T-helper 22 cell (primary cell): ENCODE results near the gene PGPEP1.
"Not testable (repeated sequence)": the region's sequence is repeated elsewhere in the genome, so short reads cannot be mapped to it uniquely, and the experiment has no call there.

Experiments used
- DNase-seq: peaks from one replicate; pipeline ENCODE4 v3.0.0-alpha.2; 2020; ENCODE audit warnings: low read depth

Gene PGPEP1

DNA sequence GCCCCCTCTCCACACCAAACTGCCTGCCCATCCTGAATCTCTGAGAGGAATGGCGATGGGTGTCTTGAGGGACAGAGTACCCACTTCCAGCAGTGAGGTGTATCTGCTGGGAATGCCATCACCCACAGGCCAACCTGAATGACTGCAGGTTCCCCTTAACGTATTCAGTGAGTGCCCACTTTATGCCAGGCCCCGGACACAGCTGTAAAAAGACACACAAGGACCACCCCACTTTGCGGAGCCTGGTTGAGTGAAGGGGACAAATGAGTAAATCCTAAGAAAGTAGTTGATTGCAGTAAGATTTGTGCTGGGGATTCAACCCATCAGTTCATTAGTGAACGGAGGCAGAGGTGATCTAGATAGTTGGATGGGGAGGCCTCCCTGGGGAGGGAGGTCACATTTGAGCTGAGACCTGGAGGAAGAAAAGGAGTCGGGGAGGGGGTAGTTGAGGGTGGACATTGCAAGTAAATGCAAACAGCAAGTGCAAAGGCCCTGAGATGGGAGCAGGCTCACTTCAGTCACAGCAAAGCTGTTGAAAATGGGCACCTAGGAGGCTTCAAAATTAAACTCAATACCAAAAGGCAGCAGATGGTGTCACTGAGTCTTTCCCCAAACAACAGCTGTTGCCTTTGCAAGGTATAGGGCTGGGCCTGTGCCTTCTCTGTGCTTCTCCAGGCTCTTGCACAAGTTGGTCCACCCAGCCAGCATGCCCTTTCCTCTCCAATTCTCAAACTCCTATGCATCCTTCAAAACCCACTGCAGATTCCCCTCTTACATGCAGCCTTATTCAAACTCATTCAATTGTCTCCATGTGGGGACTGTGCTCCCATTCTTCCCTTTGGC lies 49.9 kb downstream of the PGPEP1 start:
- no peak for DNase-seq

DNA sequence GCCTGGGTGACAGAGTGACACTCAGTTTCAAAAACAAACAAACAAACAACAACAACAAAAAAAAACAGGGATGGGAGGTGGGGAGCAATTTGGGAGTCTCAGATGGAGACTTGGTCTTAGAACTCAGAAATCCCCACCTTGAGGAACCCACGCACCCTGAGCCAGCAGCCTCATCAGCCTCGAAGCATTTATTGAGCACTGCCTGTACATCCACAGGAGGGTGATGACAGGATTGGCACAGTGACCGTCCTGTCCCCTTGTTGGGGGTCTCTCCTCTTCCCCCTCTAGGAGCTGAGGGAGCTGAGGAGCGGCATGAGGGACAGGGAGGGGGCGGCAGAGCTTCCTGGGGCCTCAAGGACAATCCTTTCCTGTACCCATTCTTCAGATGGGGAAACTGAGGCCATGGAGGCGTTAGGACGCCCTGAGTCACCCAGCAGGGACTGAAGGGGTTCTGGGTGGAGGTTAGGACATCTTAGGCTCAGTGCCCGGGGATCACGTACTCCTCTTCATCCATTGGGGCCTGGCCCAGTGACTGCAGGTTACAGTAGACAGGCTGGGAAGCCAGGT lies 51.2 kb downstream of the PGPEP1 start:
- no peak for DNase-seq

GRCh38 chr19:18392417-18392816 lies 52.0 kb downstream of the PGPEP1 start:
- no peak for DNase-seq

DNA sequence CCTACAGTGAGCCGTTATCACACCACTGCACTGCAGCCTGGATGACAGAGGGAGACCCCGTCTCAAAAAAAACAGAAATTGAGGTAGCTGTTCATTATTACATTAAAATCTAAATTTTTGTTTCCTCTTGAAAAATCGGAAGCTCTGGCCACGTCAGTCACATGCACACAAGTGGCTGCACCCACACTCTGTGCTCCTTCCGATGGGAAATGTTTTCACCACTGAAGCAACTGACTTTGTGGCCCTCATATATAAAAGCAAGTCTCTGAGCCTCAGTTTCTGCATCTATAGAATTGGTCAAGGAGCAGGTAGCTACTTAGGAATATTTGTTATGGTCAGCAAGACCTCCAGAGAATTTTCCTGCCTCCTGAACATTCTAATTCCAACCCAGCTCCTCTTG lies 52.5 kb downstream of the PGPEP1 start:
- no peak for DNase-seq

DNA sequence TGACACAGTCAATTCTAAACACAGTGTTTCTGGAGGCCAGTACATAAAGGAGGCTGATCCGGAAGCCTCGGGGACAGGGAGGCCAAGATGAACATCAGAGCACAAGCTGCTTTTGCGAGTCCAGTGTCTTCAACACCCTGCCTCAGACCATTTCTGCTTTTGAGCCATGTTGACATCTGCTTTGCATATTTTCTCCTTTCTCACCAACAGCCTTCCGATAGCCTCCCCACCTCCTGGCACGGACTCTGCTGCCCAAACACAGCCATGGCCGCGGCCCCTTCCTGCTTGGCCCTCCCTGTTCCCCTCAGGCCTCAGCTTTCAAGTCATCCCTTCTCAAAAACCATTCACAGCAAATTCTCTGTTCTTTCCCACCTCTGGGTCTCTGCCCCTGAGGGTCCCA lies 53.4 kb downstream of the PGPEP1 start:
- no peak for DNase-seq

- no peak for DNase-seq
These were observed 56.3 kb downstream of the PGPEP1 start for GRCh38 chr19:18396471-18397241.

DNA sequence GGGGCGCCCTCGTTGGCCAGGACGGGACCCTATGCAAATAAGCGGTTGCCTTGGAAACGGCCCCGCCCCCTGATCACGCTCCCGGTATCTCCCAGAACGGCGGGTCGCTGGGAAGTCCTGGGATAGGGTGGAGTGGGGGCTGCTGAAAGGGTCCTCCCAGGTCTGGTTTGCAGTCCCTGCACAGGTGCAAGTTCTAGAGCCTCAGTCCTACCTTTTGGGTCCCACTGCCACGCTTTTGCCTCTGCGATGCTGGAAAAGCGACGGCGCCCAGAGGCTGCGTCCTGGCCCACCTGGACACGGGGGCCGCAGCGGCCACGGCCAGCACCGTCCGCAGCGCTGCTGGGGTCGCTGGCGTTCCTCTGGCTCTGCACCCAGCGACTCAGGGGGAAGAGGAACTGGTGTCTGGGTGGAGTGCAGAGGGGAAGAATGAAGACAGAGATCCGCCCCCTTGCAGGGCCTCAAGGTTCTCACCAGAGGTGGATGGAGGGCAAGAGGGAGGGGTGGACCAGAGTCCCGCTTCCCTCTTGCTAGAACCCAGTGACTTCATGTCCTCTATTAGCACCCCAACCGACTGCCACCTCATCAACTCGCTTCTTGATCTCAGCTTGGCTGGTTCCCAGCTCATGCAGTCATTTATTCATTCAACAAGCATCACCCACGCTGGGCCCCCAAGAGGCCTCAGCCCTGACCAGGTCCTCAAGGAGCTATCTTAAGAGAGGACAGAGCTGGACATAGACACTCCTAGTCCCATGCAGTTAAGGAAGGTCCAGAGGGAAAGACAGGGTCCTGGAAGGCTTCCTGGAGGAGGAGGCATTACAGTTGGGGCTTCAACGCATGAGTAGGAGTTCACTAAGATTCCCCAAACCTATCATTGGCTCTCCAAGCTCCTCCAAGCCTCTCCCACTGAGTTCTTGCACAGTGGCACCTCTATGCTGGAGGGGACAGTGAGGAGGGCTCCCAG lies 57.1 kb downstream of the PGPEP1 start, which contains the start of gene LRRC25:
TSS of gene LRRC25 (minus strand) at position 381 of the 961 bp plus-strand sequence. CDS start 659 bp downstream, outside the sequence.
- no peak for DNase-seq

GRCh38 chr19:18399008-18399407 lies 58.6 kb downstream of the PGPEP1 start:
- no peak for DNase-seq

DNA sequence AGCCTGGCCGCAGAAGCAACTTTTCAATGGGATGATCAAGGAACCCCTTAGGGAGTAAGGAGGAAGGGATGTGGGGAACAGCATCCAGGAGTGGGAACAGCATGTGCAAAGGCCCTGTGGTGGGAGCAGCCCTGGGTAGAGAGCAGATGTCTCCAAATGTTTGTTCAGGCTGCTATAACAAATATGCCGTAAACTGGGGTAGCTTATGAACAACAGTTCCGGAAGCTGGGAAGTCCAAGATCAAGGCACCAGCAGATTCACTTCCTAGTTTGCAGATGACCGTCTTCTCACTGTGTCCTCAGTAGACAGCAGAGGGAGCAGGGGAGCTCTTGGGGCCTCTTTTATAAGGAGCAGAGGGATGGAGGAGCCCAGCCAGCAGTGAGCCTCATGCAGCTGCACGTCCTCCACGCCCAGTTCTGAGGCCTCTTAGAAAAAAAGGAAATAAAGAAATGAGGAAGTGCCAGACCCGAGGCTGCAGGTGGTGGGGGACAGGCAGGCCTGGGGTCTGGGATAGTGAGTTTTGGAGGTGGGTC lies 61.2 kb downstream of the PGPEP1 start:
- DNase-seq, result no peak

DNA sequence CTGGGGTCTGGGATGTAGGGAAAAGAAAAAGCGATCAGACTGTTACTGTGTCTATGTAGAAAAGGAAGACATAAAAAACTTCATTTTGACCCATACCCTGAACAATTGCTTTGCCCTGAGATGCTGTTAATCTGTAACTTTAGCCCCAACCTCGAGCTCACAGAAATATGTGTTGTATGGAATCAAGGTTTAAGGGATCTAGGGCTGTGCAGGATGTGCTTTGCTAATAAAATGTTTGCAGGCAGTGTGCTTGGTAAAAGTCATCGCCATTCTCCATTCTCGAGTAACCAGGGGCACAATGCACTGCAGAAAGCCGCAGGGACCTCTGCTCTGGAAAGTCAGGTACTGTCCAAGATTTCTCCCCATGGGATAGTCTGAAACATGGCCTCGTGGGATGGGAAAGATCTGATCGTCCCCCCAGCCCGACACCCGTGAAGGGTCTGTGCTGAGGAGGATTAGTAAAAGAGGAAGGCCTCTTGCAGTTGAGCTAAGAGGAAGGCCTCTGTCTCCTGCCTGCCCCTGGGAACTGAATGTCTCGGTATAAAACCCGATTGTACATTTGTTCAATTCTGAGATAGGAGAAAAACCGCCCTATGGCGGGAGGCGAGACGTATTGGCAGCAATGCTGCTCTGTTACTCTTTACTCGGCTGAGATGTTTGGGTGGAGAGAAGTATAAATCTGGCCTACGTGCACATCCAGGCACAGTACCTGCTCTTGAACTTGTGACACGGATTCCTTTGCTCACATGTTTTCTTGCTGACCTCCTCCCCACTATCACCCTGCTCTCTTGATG lies 62.3 kb downstream of the PGPEP1 start:
- DNase-seq, result not testable (repeated sequence)

DNA sequence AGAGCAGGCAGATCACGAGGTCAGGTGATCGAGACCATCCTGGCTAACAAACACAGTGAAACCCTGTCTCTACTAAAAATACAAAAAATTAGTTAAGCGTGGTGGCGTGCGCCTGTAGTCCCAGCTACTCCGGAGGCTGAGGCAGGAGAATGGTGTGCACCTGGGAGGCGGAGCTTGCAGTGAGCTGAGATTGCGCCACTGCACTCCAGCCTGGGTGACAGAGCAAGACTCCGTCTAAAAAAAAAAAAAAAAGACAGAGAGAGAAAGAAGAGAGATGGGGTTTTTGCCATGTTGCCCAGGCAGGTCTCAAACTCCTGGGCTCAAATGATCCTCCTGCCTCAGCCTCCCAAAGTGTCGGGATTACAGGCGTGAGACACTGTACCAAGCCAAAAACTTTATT lies 65.4 kb downstream of the PGPEP1 start:
- not testable (repeated sequence) for DNase-seq

GRCh38 chr19:18406749-18407148 lies 66.4 kb downstream of the PGPEP1 start:
- no peak for DNase-seq

DNA sequence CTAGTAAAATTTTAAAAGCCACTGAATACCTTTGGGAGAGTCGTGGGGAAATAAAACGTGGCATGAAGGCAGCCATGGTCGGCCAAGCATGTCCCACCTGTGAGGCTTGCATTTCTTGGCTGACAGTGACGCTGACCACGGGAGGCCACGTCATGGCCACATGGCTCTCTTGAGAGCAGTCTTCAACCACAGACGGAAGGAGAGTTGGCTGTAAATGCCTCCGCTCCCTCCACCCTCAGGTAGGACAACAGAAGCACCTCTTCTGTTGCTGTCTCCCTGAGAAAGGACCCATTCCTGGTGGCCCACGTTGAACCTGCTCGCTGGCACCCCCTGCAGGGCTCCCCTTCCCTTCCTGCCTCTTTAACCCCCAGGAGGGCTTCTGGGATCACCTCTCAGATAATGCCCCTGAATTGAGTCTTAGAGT lies 67.7 kb downstream of the PGPEP1 start:
- DNase-seq, result no peak

- DNase-seq, result no peak
These were observed 72.3 kb downstream of the PGPEP1 start for GRCh38 chr19:18412610-18413239.

- no peak for DNase-seq
These were observed 74.2 kb downstream of the PGPEP1 start for GRCh38 chr19:18414504-18415177.

GRCh38 chr19:18415178-18415867 lies 74.9 kb downstream of the PGPEP1 start:
- DNase-seq, result no peak

DNA sequence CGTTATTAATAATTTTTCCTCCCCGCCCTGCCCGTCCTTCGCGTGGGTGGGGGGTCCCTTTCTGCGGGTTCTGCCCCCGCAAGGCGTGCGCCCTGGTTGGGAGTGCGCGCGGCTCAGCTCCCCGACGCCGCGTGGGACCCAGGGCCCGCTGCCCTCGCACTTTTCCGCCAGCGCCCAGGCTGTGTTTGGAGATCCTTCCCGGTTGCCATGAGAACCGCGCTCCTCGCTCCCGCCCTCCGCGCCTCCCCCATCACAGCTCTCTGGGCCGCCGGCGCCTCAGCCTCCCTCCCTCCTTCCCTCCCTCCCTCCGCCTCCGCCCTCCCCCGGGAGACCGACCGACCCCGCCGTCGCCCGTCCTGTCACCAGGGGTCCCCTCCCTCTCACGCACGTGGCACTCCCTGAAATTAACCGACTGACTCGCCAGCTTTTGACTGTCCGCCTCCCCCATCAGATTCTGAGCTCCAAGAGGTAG lies 76.4 kb downstream of the PGPEP1 start:
- DNase-seq, result peak; percentile 63

DNA sequence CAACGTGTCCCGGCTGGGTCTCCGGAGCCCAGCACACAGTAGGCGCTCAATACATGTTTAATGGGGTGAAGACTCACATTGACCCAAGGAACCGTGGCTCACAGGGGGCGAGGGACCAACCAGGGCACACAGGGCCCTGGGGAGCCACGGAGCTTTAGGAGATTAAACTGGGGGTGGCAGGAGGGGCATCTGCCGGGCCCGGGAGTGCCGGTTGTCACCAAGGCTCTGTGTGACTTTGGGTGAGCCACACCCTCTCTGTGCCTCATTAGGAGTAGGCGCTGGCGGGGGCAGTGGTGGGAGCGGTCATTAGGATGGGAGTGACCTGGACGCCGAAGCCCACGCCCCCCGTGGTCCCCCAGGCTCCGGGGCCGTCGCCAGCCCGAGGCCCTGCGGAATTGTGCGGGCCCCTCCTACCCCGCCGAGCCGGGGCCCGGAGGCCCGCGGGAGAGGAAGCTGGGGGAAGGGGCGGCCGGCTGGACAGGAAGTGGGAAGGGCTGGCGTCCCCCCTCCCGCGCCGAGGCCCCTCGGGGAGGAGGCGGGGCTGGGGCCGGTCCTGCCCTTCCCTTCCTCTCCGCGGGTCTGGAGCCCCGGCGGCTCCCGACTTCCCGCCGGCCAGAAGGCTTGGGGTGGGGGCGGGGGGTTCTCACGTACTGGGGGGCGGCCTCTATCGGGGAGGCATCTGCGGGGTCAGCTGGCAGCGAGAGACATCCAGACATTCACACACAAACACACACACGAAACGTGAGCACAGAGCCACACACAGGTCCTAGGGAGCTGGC lies 77.0 kb downstream of the PGPEP1 start:
- DNase-seq, result no peak
